GM12878 (cell line): Measurements from ENCODE around the gene LHFPL3.

Experiments
- CTCF ChIP-seq, 3 experiments: IDR thresholded peaks in 2 of 3; conservative IDR thresholded peaks in 1 of 3; 2 replicates each; pipeline ENCODE4 v1.5.1; 2011; ENCODE audit warnings: low read depth in 3 of 3, low read length in 3 of 3, mild to moderate bottlenecking in 3 of 3, control low read depth in 2 of 3, moderate library complexity in 2 of 3, inconsistent platforms in 1 of 3, mixed read lengths in 1 of 3; ENCODE audit not compliant: control insufficient read depth in 2 of 3, insufficient read depth in 1 of 3; ENCODE audit errors: extremely low read depth in 1 of 3
- MYC ChIP-seq: IDR thresholded peaks from 2 replicates; pipeline ENCODE4 v1.6.1; 2011; ENCODE audit warnings: mild to moderate bottlenecking, low read length, moderate library complexity, inconsistent platforms; ENCODE audit not compliant: insufficient read depth, insufficient replicate concordance, insufficient read length, severe bottlenecking
- ZNF274 ChIP-seq: IDR thresholded peaks from one replicate; pipeline ENCODE4 v1.8.0; 2011; ENCODE audit not compliant: insufficient read length, insufficient read depth

GRCh38 chr7:104794589-104794988 lies 466.2 kb downstream of the LHFPL3 start:
- TF ChIP-seq ZNF274 (no peak), MYC (no peak), CTCF (IDR thresholded peaks at IDR 0.05 in 2 of 3, conservative IDR thresholded peaks at IDR 0.05 in 1 of 3; ENCODE audit: control insufficient read depth in 2 of 3, extremely low read depth in 1 of 3, insufficient read depth in 1 of 3, low read depth in 3 of 3, low read length in 3 of 3) (no peak)
